GM23338 (cell line): Measurements from ENCODE around the gene GTSE1.

Experiments
- CREB1 ChIP-seq: fragments of 250-450 bp; sonication (Bioruptor Pico); IDR thresholded peaks from 2 replicates; pipeline ENCODE4 v1.5.0; 2020; ENCODE audit warnings: low read depth, mild to moderate bottlenecking, moderate library complexity
- CTCF ChIP-seq, 2 experiments: fragments of 200-600 bp in 1 of 2; sonication (generic) in 1 of 2; conservative IDR thresholded peaks; 2 replicates each; pipeline versions ENCODE4 v1.5.1 to v1.6.1; 2016 to 2017; ENCODE audit warnings: antibody characterized with exemption in 2 of 2, low read depth in 2 of 2, mild to moderate bottlenecking in 2 of 2, moderate library complexity in 1 of 2
- ETS1 ChIP-seq: IDR thresholded peaks from 2 replicates; pipeline ENCODE4 v1.6.1; 2016; ENCODE audit warnings: antibody characterized with exemption
- EZH2 ChIP-seq: fragments of 200-600 bp; sonication (generic); IDR thresholded peaks from one replicate; pipeline ENCODE4 v1.8.0; 2017; ENCODE audit warnings: antibody characterized with exemption, mild to moderate bottlenecking, low read depth; ENCODE audit not compliant: unreplicated experiment
- EZH2phosphoT487 ChIP-seq: fragments of 200-600 bp; sonication (generic); IDR thresholded peaks from one replicate; pipeline ENCODE4 v1.8.1; 2018; ENCODE audit warnings: antibody characterized with exemption; ENCODE audit not compliant: unreplicated experiment
- JUNB ChIP-seq: IDR thresholded peaks from one replicate; pipeline ENCODE4 v1.6.1; 2016; ENCODE audit warnings: antibody characterized with exemption; ENCODE audit not compliant: unreplicated experiment
- NANOG ChIP-seq: IDR thresholded peaks from 2 replicates; pipeline ENCODE4 v1.6.1; 2016; ENCODE audit warnings: antibody characterized with exemption, borderline replicate concordance
- POLR2AphosphoS5 ChIP-seq: IDR thresholded peaks from 2 replicates; pipeline ENCODE4 v1.6.1; 2016; ENCODE audit warnings: antibody characterized with exemption, low read depth
- REST ChIP-seq: IDR thresholded peaks from one replicate; pipeline ENCODE4 v1.6.1; 2018; ENCODE audit warnings: antibody characterized with exemption; ENCODE audit not compliant: unreplicated experiment
- STAT1 ChIP-seq: IDR thresholded peaks from one replicate; pipeline ENCODE4 v1.6.1; 2016; ENCODE audit warnings: antibody characterized with exemption; ENCODE audit not compliant: unreplicated experiment
- ZNF114 ChIP-seq: fragments of 250-450 bp; sonication (Bioruptor Pico); IDR thresholded peaks from 2 replicates; pipeline ENCODE4 v1.5.0; 2020; ENCODE audit warnings: mild to moderate bottlenecking, moderate library complexity
- ZNF331 ChIP-seq: fragments of 250-450 bp; sonication (Bioruptor Pico); IDR thresholded peaks from 2 replicates; pipeline ENCODE4 v1.5.0; 2020; ENCODE audit warnings: low read depth, mild to moderate bottlenecking, moderate library complexity

GRCh38 chr22:46319319-46319718 is 22.6 kb downstream of the GTSE1 start:
- TF ChIP-seq CTCF (conservative IDR thresholded peaks at IDR 0.05; ENCODE audit: low read depth in 2 of 2) (no peak), ZNF331 (CRISPR knock-in tag) (no peak), EZH2 (no peak), CREB1 (CRISPR knock-in tag) (no peak), EZH2phosphoT487 (no peak), REST (no peak), POLR2AphosphoS5 (no peak), NANOG (no peak), JUNB (no peak), ETS1 (no peak), STAT1 (no peak), ZNF114 (CRISPR knock-in tag) (no peak)
